KG1 (cell line): ENCODE data around the gene SESN3.

Source experiments
- DNase-seq: peaks from one replicate; lab custom pipeline; 2025; lab: John Stamatoyannopoulos, UW

The SESN3 gene

GRCh38 chr11:95121698-95122097 is 109.3 kb downstream of the SESN3 start:
- DNase-seq: no peak

GRCh38 chr11:95119361-95120060 is 111.5 kb downstream of the SESN3 start:
- DNase-seq: no peak

- no peak for DNase-seq
These were observed 115.4 kb downstream of the SESN3 start for GRCh38 chr11:95115597-95115996.
